GM18870 (cell line): ENCODE measurements around the gene NFX1.
"Not testable (repeated sequence)": the region's sequence is repeated elsewhere in the genome, so short reads cannot be mapped to it uniquely, and the experiment has no call there.

ENCODE experiments used
- ATAC-seq: cut with Tn5 transposase; IDR thresholded peaks from one replicate; pipeline ENCODE4 v1.9.1; 2021; ENCODE audit warnings: moderate library complexity; ENCODE audit not compliant: unreplicated experiment

The NFX1 gene

DNA sequence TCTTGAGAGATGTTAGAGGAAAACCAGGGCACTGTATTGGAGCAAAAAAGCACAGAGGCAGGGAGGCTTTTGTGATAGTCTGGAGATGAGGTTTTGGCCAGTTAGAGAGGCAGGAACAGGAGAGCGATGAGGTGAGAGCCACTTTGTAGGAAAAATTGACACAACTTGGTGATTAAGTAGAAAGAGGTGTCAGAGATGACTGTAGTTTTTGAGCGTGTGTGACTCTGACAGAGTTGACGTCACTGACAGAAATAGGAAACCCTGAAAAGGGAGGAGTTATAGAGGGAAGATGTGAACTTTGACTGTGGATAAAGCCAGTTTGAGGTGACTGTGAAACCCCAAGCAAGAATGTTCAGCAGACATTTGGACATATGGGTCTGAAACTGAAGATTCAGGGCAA lies 15.7 kb downstream of the NFX1 start:
- no peak for ATAC-seq

DNA sequence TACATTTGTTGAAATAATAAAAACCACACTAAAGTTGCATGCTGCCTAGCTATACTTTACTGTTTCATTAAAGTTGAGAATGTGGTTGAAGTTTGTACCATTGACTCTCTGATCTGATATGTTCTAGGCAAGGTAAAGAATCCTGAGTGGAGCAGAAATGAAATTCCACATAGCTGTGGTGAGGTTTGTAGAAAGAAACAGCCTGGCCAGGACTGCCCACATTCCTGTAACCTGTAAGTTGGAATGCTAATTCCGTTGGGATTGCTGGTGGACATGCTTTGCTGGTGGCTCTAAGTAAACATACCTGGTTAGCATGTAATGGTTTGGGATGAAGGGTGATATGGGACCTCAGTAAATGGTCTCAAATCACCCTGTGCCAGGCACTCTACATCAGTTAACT lies 16.8 kb downstream of the NFX1 start:
- ATAC-seq = no peak

GRCh38 chr9:33309903-33310302 lies 19.6 kb downstream of the NFX1 start:
- no peak for ATAC-seq

GRCh38 chr9:33310748-33311147 lies 20.4 kb downstream of the NFX1 start:
- no peak for ATAC-seq

GRCh38 chr9:33311953-33312352 lies 21.6 kb downstream of the NFX1 start:
- ATAC-seq = no peak

DNA sequence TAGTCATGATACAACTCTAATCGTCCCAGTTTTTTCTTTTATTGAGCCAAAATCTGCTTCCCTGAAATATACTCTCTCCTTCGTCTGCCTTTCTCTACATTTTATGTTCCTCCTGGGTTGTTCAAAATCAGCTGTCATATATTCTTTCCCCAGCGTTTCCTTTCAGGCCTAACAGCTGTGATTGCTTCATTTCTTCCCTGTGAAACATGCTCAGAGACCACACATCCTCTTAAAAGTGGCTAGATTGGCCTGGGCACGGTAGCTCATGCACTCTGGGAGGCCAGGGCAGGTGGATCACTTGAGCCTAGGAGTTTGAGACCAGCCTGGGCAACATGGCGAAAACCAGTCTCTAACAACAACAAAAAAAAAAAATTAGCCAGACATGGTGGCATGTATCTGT lies 25.1 kb downstream of the NFX1 start:
- no peak for ATAC-seq

- ATAC-seq = not testable (repeated sequence)
Observed at GRCh38 chr9:33317136-33317535, 26.8 kb downstream of the NFX1 start.

DNA sequence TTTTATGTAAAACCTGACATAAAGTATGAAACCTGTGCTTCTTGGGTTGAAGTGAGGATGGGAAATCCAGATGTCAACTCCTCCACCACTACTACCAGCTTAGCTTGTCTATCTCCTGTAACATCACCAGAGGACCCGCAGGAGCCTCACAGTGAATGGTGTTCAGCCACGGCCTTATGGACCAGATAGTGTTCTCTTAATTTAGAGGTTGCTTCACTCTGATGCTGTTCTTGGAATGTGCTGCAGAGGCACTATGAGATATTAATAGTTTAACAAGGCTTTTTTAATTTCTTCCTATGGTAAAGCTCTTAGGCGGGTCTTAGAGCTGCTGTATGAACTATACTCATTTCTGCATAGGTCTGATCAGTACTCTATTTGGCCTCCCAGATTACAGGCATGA lies 27.9 kb downstream of the NFX1 start:
- ATAC-seq = no peak

DNA sequence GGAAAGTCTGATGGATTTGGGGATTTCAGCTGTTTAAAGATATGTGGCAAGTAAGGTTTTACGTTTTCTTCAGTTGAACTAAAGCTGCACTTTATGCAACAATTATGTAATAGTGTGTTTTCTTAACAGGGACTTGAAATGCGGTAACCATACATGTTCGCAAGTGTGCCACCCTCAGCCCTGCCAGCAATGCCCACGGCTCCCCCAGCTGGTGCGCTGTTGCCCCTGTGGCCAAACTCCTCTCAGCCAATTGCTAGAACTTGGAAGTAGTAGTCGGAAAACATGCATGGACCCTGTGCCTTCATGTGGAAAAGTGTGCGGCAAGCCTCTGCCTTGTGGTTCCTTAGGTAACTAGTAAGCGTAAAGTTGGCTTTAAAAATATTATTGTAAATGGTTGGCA lies 28.5 kb downstream of the NFX1 start:
- ATAC-seq = no peak

GRCh38 chr9:33320230-33320567 lies 29.9 kb downstream of the NFX1 start:
- no peak for ATAC-seq

DNA sequence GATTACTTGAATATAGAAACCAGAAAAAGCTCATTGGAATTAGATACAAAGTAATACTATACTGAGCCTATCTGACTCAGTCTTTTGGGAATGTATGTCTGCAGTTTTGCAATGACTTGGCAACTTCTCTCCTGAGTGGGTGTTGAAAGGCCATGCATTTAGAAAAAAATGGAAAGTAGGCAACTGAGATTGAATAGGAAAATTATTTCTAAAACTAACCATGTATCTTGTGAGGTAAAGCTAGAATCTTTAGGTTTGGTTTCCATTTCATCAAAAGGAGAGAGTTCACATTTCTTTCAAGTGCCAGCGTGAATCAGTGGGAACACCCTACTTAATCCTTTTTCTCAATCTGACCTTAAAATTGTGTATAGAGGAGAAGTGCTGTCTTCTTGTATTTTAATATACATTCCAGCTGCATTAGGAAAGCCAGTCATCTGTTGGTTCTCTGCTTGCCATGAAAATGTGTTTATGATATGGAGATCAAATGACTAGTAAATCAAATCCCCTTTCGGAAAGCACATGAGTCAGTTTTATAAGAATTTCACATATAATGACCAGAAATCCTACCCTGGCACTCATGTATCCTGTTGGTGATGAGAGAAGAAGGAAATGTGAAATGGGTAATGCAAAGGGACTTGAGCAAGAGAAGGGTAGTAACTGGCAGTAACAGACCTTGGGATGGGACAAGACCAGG lies 30.4 kb downstream of the NFX1 start:
- ATAC-seq = no peak

- no peak for ATAC-seq
Observed at GRCh38 chr9:33329117-33329563, 38.8 kb downstream of the NFX1 start.

DNA sequence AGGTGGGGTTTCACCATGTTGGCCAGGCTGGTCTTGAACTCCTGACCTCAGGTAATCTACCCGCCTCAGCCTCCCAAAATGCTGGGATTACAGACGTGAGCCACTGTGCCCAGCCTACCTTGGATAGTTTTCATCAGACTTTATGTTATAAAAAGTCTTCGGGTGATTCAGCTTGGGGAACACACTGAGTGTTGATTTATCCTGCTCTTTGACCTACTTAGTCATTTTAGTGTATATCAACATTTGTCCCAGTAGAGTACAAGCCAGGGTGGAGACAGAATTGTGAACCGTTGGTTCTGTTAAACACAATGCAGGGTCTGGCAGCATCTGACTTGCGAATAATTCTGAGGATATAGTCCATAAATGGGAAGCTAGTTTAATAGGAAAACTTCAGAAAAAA lies 39.7 kb downstream of the NFX1 start:
- no peak for ATAC-seq

DNA sequence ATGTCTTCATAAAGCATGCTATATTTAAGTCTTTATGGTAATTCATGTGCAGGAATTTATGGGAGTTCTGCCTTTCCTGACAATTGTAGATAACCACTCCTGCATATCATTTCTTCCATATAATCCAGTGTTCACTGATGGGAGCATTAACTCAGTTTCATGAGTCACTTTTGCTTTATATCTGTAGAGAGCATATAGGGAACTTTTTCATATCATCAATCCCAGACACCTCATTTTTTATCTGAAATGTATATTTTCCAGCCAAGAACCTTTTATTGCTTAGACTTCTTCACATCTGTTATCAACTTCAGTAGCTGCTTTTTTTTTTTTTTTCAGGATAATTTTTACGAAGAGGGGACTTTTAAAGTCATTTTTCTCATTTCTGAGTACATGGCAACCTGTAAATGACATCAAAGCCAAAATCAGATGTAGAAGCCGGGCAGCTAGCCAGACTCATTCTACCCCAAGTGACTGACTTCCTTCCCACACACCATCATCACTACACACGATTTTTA lies 41.1 kb downstream of the NFX1 start:
- no peak for ATAC-seq

DNA sequence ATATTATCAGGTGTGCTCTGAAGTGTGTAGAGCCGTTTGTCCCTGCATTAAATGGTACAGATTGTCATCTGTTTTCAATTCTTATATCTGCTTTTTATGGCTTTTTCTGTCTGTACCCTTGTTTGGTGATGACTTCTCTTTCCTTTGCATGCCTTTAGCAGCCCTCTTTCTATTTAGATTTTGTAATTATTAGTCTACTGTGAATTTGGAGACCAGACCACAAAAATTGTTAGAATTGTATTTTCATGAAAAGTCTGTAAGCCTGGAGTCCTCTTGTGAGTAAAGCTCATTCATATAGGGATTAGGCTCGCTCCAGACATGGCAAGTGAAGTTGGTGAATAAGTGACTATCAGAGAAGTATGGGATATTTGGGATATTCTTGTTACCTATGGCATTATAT lies 41.7 kb downstream of the NFX1 start:
- ATAC-seq = no peak

GRCh38 chr9:33332956-33333355 lies 42.6 kb downstream of the NFX1 start:
- not testable (repeated sequence) for ATAC-seq

- ATAC-seq = no peak
Observed at GRCh38 chr9:33340186-33340585, 49.9 kb downstream of the NFX1 start.

GRCh38 chr9:33341182-33341581 lies 50.9 kb downstream of the NFX1 start:
- no peak for ATAC-seq

GRCh38 chr9:33344145-33344544 lies 53.8 kb downstream of the NFX1 start:
- no peak for ATAC-seq

DNA sequence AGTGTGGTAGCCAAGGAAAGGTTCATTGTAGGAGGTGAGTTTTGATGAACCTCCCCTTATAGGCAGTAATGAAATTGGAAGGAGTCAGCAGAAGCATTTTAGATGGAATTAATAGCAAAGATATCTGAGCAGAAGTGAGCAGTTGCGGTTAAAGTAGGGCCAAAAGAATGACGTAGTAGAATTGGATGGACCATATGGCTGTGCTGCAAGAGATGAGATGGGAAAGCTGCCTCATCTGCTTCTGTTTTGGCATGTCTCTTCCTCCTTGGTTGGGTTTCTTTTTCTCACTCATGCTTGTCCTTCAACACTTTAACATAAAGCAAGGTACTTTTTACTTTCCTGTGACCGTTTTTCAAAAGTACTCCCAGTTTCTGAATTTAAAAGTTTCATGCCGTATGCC lies 56.2 kb downstream of the NFX1 start:
- no peak for ATAC-seq

DNA sequence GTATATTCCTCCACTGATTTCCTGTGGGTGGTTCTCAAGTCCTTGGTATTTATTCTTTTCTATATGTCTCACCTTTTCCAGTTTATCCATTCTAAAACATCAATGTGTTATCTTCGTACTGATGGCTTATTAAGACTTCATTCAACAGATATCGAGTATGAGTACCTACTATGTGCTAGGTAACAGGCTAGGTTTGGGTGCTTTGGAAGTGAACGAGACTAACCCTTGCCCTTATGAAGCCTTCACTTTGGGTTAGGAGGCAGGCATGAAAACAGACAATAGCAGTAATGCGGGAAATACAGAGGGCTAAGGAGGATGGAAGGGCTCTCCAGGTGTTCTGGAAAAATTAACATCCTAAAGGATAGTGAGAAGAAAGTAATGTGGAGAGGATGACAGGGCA lies 58.7 kb downstream of the NFX1 start:
- ATAC-seq = no peak

GRCh38 chr9:33349743-33350142 lies 59.4 kb downstream of the NFX1 start:
- ATAC-seq = no peak

- no peak for ATAC-seq
Observed at GRCh38 chr9:33350310-33350709, 60.0 kb downstream of the NFX1 start.
